Mammary epithelial cell (primary cell): ENCODE data around the gene ZWILCH.

Experiments used
- CTCF ChIP-seq, 2 donors: IDR thresholded peaks in 1 of 2; conservative IDR thresholded peaks in 1 of 2; 2 replicates each; pipeline ENCODE4 v1.5.1; 2011 to 2012; ENCODE audit warnings: inconsistent platforms in 2 of 2, low read length in 2 of 2, mild to moderate bottlenecking in 2 of 2, control low read depth in 1 of 2, low read depth in 1 of 2; ENCODE audit not compliant: insufficient read depth in 1 of 2; ENCODE audit errors: extremely low read depth in 1 of 2
- EZH2 ChIP-seq: IDR thresholded peaks from 2 replicates; pipeline ENCODE4 v1.6.1; 2012; ENCODE audit warnings: low read length, inconsistent platforms, borderline replicate concordance

DNA sequence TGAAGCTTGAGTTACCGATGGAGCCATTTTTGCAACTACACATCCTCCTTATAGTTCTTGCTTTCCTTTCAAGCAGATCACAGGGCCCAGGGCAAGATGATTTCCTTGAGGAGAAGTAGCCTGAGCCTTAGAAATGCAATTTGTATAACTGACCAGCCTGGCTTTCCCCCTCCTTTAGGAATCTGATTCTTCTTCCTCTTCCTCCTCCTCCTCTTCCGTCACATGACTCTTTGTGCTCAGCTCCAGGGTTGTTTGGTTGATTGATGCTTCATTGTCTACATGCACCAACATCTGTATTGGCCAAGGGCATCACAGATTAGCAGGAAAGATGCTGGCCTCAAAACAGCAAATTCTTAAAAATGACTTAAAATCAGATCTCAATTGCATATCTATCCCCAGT, 10.9 kb upstream of the ZWILCH start:
- TF ChIP-seq CTCF (conservative IDR thresholded peaks at IDR 0.05 in 1 of 2, IDR thresholded peaks at IDR 0.05 in 1 of 2; ENCODE audit: extremely low read depth in 1 of 2, insufficient read depth in 1 of 2, low read depth in 1 of 2, low read length in 2 of 2) (no peak), EZH2 (no peak)
